Muscle of arm (tissue), 12 donors: ENCODE data around the gene FOXP2. TPM values are rescaled to one million over a fixed set of nuclear protein-coding genes. Genes with fewer than 3 reads are reported as not detected.
"Not testable (repeated sequence)": the region's sequence is repeated elsewhere in the genome, so short reads cannot be mapped to it uniquely, and the experiment has no call there.

Source experiments
- DNase-seq: peaks from one replicate; pipeline ENCODE4 v3.0.0-alpha.2; 2013
- polyA plus RNA-seq, 12 donors: library from polyadenylated mRNA; unstranded; fragments of 120-200 nt; gene quantifications; one replicate each; pipeline ENCODE4 v1.2.1, GENCODE V29; 2013; ENCODE audit not compliant: insufficient read length in 12 of 12

Gene FOXP2
- polyA plus RNA-seq, 12 donors: 8.7 to 22.7 (median 13.0) TPM; not detected in 1

GRCh38 chr7:114497491-114497890 lies 82.9 kb downstream of the FOXP2 start:
- not testable (repeated sequence) for DNase-seq

- peak; percentile 14 for DNase-seq
Measured at GRCh38 chr7:114502454-114503254, 88.0 kb downstream of the FOXP2 start.

GRCh38 chr7:114504586-114504985 lies 90.0 kb downstream of the FOXP2 start:
- DNase-seq: no peak

GRCh38 chr7:114507381-114507780 lies 92.8 kb downstream of the FOXP2 start:
- DNase-seq: no peak

GRCh38 chr7:114508086-114508485 lies 93.5 kb downstream of the FOXP2 start:
- no peak for DNase-seq

GRCh38 chr7:114510824-114511223 lies 96.2 kb downstream of the FOXP2 start:
- not testable (repeated sequence) for DNase-seq

- peak; percentile 64 for DNase-seq
Measured at GRCh38 chr7:114519240-114519639, 104.6 kb downstream of the FOXP2 start.

- no peak for DNase-seq
Measured at GRCh38 chr7:114522081-114522480, 107.5 kb downstream of the FOXP2 start.

- no peak for DNase-seq
Measured at GRCh38 chr7:114527589-114527988, 113.0 kb downstream of the FOXP2 start.

GRCh38 chr7:114530057-114530611 lies 115.5 kb downstream of the FOXP2 start:
- DNase-seq: no peak

GRCh38 chr7:114531326-114531725 lies 116.7 kb downstream of the FOXP2 start:
- DNase-seq: no peak

- DNase-seq: no peak
Measured at GRCh38 chr7:114533131-114533530, 118.5 kb downstream of the FOXP2 start.

GRCh38 chr7:114534953-114535352 lies 120.3 kb downstream of the FOXP2 start:
- DNase-seq: no peak

GRCh38 chr7:114539575-114539974 lies 125.0 kb downstream of the FOXP2 start:
- no peak for DNase-seq

- no peak for DNase-seq
Measured at GRCh38 chr7:114540291-114540690, 125.7 kb downstream of the FOXP2 start.

- DNase-seq: not testable (repeated sequence)
Measured at GRCh38 chr7:114547346-114547745, 132.7 kb downstream of the FOXP2 start.

GRCh38 chr7:114548081-114548980 lies 133.7 kb downstream of the FOXP2 start:
- peak; percentile 35 for DNase-seq

- no peak for DNase-seq
Measured at GRCh38 chr7:114554781-114555537, 140.3 kb downstream of the FOXP2 start.

GRCh38 chr7:114567416-114567815 lies 152.8 kb downstream of the FOXP2 start:
- DNase-seq: no peak

GRCh38 chr7:114569220-114569619 lies 154.6 kb downstream of the FOXP2 start:
- DNase-seq: no peak

- DNase-seq: no peak
Measured at GRCh38 chr7:114574384-114574783, 159.8 kb downstream of the FOXP2 start.

GRCh38 chr7:114575098-114575497 lies 160.5 kb downstream of the FOXP2 start:
- DNase-seq: no peak
